ENCODE measurements around the gene HMGN2. TPM values are rescaled to one million over a fixed set of nuclear protein-coding genes. Genes with fewer than 3 reads are reported as not detected.

HMGN2 gene
- polyA plus RNA-seq, 1 donor (not counting 4 experiments of a cell fraction or from before 2014, with no cell fraction given): 130 TPM

DNA sequence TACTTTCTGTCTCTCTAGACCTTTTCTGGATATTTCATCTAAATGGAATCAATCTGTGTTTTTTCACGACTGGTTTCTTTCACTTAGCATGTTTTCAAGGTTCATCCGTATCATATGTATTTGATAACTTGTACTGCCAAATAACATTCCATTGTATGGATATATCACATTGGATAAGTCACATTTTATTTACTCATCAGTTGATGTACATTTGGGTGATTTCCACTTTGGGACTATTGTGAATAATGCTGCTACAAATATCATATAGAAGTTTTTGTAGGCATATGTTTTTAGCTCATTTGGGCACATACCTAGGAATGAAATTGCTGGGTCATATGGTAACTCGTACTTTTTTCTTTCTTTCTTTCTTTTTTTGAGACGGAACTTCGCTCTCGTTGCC lies 6.7 kb downstream of the HMGN2 start:
- DNase-seq (ENCODE audit: low read depth, low spot score): no peak
- no peaks in the 10 kb centered on the region for H3K9me1 ChIP-seq (ENCODE audit: control insufficient read depth, extremely low read depth, insufficient read depth, low read length)
- H3K4me3 ChIP-seq (ENCODE audit: control insufficient read depth in 2 of 3, extremely low read depth in 1 of 3, insufficient read depth in 2 of 3, low read depth in 1 of 3, low read length in 3 of 3): no peak overlapping the region
- TF ChIP-seq EZH2 (IDR thresholded peaks at IDR 0.05; ENCODE audit: low read length): no peak
- TF ChIP-seq CTCF (optimal IDR thresholded peaks at IDR 0.05 in 1 of 3, IDR thresholded peaks at IDR 0.05 in 1 of 3, conservative IDR thresholded peaks at IDR 0.05 in 1 of 3; ENCODE audit: extremely low read depth in 1 of 3, insufficient read depth in 2 of 3, low read length in 3 of 3): no peak
- no peak overlapping the region for H3K9ac ChIP-seq (ENCODE audit: control insufficient read depth, extremely low read depth, insufficient read depth, low read length)
- H3K4me2 ChIP-seq (ENCODE audit: control insufficient read depth, extremely low read depth, insufficient read depth, low read depth, low read length): no peak overlapping the region
- no peak for FAIRE-seq
- no peak overlapping the region for H2AFZ ChIP-seq (ENCODE audit: control insufficient read depth, low read length)
- H3K4me1 ChIP-seq (ENCODE audit: control insufficient read depth, extremely low read depth, insufficient read depth, low read length): peaks cover 7% of the 10 kb centered on the region
- H3K79me2 ChIP-seq (ENCODE audit: control insufficient read depth, insufficient read depth, low read length): peaks cover 6% of the 10 kb centered on the region
- H4K20me1 ChIP-seq (ENCODE audit: control insufficient read depth, extremely low read depth, insufficient read depth, low read length): peaks cover under 1% of the 10 kb centered on the region
- H3K27ac ChIP-seq (ENCODE audit: control insufficient read depth, insufficient read depth, low read length): no peak overlapping the region
- H3K27me3 ChIP-seq (ENCODE audit: control insufficient read depth, extremely low read depth, insufficient read depth, low read length): no peaks in the 10 kb centered on the region
- dilution Hi-C loops (cut with MboI; ENCODE audit: extremely low pct_ligation_motif_present, low sequenced_read_pairs): no loop called here
- peaks cover 17 to 28% of the 10 kb centered on the region in 2 experiments for H3K36me3 ChIP-seq (ENCODE audit: control insufficient read depth in 2 of 2, extremely low read depth in 1 of 2, insufficient read depth in 2 of 2, low read length in 2 of 2)
- no peaks in the 10 kb centered on the region for H3K9me3 ChIP-seq (ENCODE audit: control insufficient read depth, low read depth, low read length)

DNA sequence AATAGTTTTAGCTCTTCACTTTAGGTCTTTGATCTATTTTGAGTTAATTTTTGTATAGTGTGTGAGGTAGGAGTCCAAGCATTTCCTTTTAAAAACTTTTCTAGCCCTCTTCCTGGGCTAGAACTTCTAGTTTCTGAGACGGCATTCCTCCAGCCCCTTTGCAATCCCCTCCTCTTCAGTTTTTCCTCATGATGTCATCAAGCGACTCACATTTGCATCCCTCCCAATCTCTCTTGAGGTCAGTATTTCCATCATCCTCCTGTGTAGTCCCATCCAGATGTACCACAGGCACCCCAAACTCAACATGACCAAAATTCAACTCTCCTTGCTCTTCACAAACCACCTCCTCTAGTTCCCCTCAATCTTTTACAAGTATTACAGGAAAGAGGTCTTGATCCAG lies 10.7 kb downstream of the HMGN2 start:
- no peak overlapping the region for H3K9ac ChIP-seq (ENCODE audit: control insufficient read depth, extremely low read depth, insufficient read depth, low read length)
- no peak overlapping the region for H3K27ac ChIP-seq (ENCODE audit: control insufficient read depth, insufficient read depth, low read length)
- no peaks in the 10 kb centered on the region for H4K20me1 ChIP-seq (ENCODE audit: control insufficient read depth, extremely low read depth, insufficient read depth, low read length)
- no peak overlapping the region for H3K4me2 ChIP-seq (ENCODE audit: control insufficient read depth, extremely low read depth, insufficient read depth, low read depth, low read length)
- H3K4me3 ChIP-seq (ENCODE audit: control insufficient read depth in 2 of 3, extremely low read depth in 1 of 3, insufficient read depth in 2 of 3, low read depth in 1 of 3, low read length in 3 of 3): no peak overlapping the region
- no peaks in the 10 kb centered on the region for H3K9me1 ChIP-seq (ENCODE audit: control insufficient read depth, extremely low read depth, insufficient read depth, low read length)
- no peaks in the 10 kb centered on the region for H3K4me1 ChIP-seq (ENCODE audit: control insufficient read depth, extremely low read depth, insufficient read depth, low read length)
- no peak for FAIRE-seq
- H2AFZ ChIP-seq (ENCODE audit: control insufficient read depth, low read length): no peak overlapping the region
- TF ChIP-seq EZH2 (IDR thresholded peaks at IDR 0.05; ENCODE audit: low read length) (no peak), CTCF (optimal IDR thresholded peaks at IDR 0.05 in 1 of 3, IDR thresholded peaks at IDR 0.05 in 1 of 3, conservative IDR thresholded peaks at IDR 0.05 in 1 of 3; ENCODE audit: extremely low read depth in 1 of 3, insufficient read depth in 2 of 3, low read length in 3 of 3) (no peak)
- H3K9me3 ChIP-seq (ENCODE audit: control insufficient read depth, low read depth, low read length): no peaks in the 10 kb centered on the region
- no peaks in the 10 kb centered on the region for H3K27me3 ChIP-seq (ENCODE audit: control insufficient read depth, extremely low read depth, insufficient read depth, low read length)
- DNase-seq (ENCODE audit: low read depth, low spot score): no peak
- no peaks in the 10 kb centered on the region for H3K79me2 ChIP-seq (ENCODE audit: control insufficient read depth, insufficient read depth, low read length)
- dilution Hi-C loops (cut with MboI; ENCODE audit: extremely low pct_ligation_motif_present, low sequenced_read_pairs): no loop called here
- no peaks in the 10 kb centered on the region for H3K36me3 ChIP-seq (ENCODE audit: control insufficient read depth in 2 of 2, extremely low read depth in 1 of 2, insufficient read depth in 2 of 2, low read length in 2 of 2)
